GM23338 (cell line): ENCODE measurements around the gene CRTC3. TPM values are rescaled to one million over a fixed set of nuclear protein-coding genes. Genes with fewer than 3 reads are reported as not detected.

ENCODE experiments used
- ATAC-seq: fragments of 200-7000 bp; cut with Tn5 transposase; 3 replicates; pipeline ENCODE4 v1.9.1; 2020
- DNase-seq: peaks from one replicate; pipeline ENCODE4 v3.0.0-alpha.2; 2015; ENCODE audit warnings: low spot score
- H2AFZ ChIP-seq: fragments of 200-600 bp; sonication (generic); 2 replicates; pipeline ENCODE4 v1.8.0; 2016; ENCODE audit warnings: antibody characterized with exemption, mild to moderate bottlenecking, moderate library complexity
- H3F3A ChIP-seq: fragments of 200-600 bp; sonication (generic); replicated peaks from 2 replicates; pipeline ENCODE4 v1.8.0; 2017; ENCODE audit warnings: antibody characterized with exemption, mixed run types, low read depth
- H3K27ac ChIP-seq: fragments of 200-600 bp; sonication (generic); 2 replicates; pipeline ENCODE4 v1.6.1; 2016; ENCODE audit warnings: low read depth
- H3K27me3 ChIP-seq: fragments of 200-600 bp; sonication (generic); 2 replicates; pipeline ENCODE4 v1.8.0; 2016; ENCODE audit warnings: mild to moderate bottlenecking, mixed run types, moderate library complexity; ENCODE audit not compliant: insufficient read depth
- H3K36me3 ChIP-seq: fragments of 200-600 bp; sonication (generic); 2 replicates; pipeline ENCODE4 v1.8.0; 2016; ENCODE audit warnings: mild to moderate bottlenecking; ENCODE audit not compliant: insufficient read depth
- H3K4me1 ChIP-seq: fragments of 200-600 bp; sonication (generic); 2 replicates; pipeline ENCODE4 v1.8.0; 2016; ENCODE audit warnings: mild to moderate bottlenecking, moderate library complexity; ENCODE audit not compliant: insufficient read depth
- H3K4me2 ChIP-seq: fragments of 200-600 bp; sonication (generic); 2 replicates; pipeline ENCODE4 v1.7.1; 2017; ENCODE audit warnings: mixed run types
- H3K4me3 ChIP-seq: fragments of 200-600 bp; sonication (generic); 2 replicates; pipeline ENCODE4 v1.6.1; 2016; ENCODE audit warnings: mixed run types
- H3K79me2 ChIP-seq: fragments of 200-600 bp; sonication (generic); replicated peaks from 2 replicates; pipeline ENCODE4 v1.8.0; 2017; ENCODE audit warnings: mild to moderate bottlenecking; ENCODE audit not compliant: insufficient read depth
- H3K9me2 ChIP-seq: fragments of 200-600 bp; sonication (generic); 2 replicates; pipeline ENCODE4 v1.8.0; 2017; ENCODE audit not compliant: insufficient read depth
- H4K20me1 ChIP-seq: fragments of 200-600 bp; sonication (generic); replicated peaks from 2 replicates; pipeline ENCODE4 v1.8.0; 2017; ENCODE audit warnings: mild to moderate bottlenecking; ENCODE audit not compliant: insufficient read depth
- H3K27ac Mint-ChIP-seq: 2 replicates; pipeline ENCODE4 v1.8.0; 2020; ENCODE audit warnings: inconsistent platforms, mild to moderate bottlenecking, moderate library complexity, mixed read lengths
- H3K27me3 Mint-ChIP-seq: 3 replicates; pipeline ENCODE4 v1.8.0; 2022; ENCODE audit warnings: low read depth, mild to moderate bottlenecking, moderate library complexity, mixed read lengths, inconsistent platforms; ENCODE audit not compliant: insufficient read depth, poor library complexity
- H3K36me3 Mint-ChIP-seq: 3 replicates; pipeline ENCODE4 v1.8.0; 2021; ENCODE audit warnings: low read depth, mild to moderate bottlenecking, inconsistent platforms, moderate library complexity, mixed read lengths
- H3K4me1 Mint-ChIP-seq: 3 replicates; pipeline ENCODE4 v1.8.0; 2020; ENCODE audit warnings: mild to moderate bottlenecking, inconsistent platforms, mixed read lengths
- H3K4me3 Mint-ChIP-seq: 3 replicates; pipeline ENCODE4 v1.8.0; 2021; ENCODE audit warnings: moderate library complexity, mild to moderate bottlenecking, inconsistent platforms, mixed read lengths
- H3K9me3 Mint-ChIP-seq: 3 replicates; pipeline ENCODE4 v1.8.0; 2020; ENCODE audit warnings: moderate library complexity, mild to moderate bottlenecking, inconsistent platforms, mixed read lengths
- CREB1 ChIP-seq: fragments of 250-450 bp; sonication (Bioruptor Pico); IDR thresholded peaks from 2 replicates; pipeline ENCODE4 v1.5.0; 2020; ENCODE audit warnings: low read depth, mild to moderate bottlenecking, moderate library complexity
- EZH2 ChIP-seq: fragments of 200-600 bp; sonication (generic); IDR thresholded peaks from one replicate; pipeline ENCODE4 v1.8.0; 2017; ENCODE audit warnings: antibody characterized with exemption, mild to moderate bottlenecking, low read depth; ENCODE audit not compliant: unreplicated experiment
- EZH2phosphoT487 ChIP-seq: fragments of 200-600 bp; sonication (generic); IDR thresholded peaks from one replicate; pipeline ENCODE4 v1.8.1; 2018; ENCODE audit warnings: antibody characterized with exemption; ENCODE audit not compliant: unreplicated experiment
- JUNB ChIP-seq: IDR thresholded peaks from one replicate; pipeline ENCODE4 v1.6.1; 2016; ENCODE audit warnings: antibody characterized with exemption; ENCODE audit not compliant: unreplicated experiment
- NANOG ChIP-seq: IDR thresholded peaks from 2 replicates; pipeline ENCODE4 v1.6.1; 2016; ENCODE audit warnings: antibody characterized with exemption, borderline replicate concordance
- POLR2AphosphoS5 ChIP-seq: IDR thresholded peaks from 2 replicates; pipeline ENCODE4 v1.6.1; 2016; ENCODE audit warnings: antibody characterized with exemption, low read depth
- ZNF114 ChIP-seq: fragments of 250-450 bp; sonication (Bioruptor Pico); IDR thresholded peaks from 2 replicates; pipeline ENCODE4 v1.5.0; 2020; ENCODE audit warnings: mild to moderate bottlenecking, moderate library complexity
- polyA plus RNA-seq: library from polyadenylated mRNA; unstranded; fragments of >200 nt; fragmentation: Nextera tagmentation; extraction: Ambion mirVana; gene quantifications from 2 replicates; pipeline ENCODE4 v1.2.1, GENCODE V29; 2016
- total RNA-seq: library from RNA; depleted of rRNA; stranded (reverse); fragments of >200 nt; shearing (Covaris generic); gene quantifications from 2 replicates; pipeline ENCODE4 v1.2.3, GENCODE V29; 2014
- TF ChIP-seq, protein P1 (sequence below), 2 experiments: fragments of 200-600 bp in 1 of 2; sonication (generic) in 1 of 2; conservative IDR thresholded peaks; 2 replicates each; pipeline versions ENCODE4 v1.5.1 to v1.6.1; 2016 to 2017; ENCODE audit warnings: antibody characterized with exemption in 2 of 2, low read depth in 2 of 2, mild to moderate bottlenecking in 2 of 2, moderate library complexity in 1 of 2
- TF ChIP-seq, protein P2 (sequence below): IDR thresholded peaks from one replicate; pipeline ENCODE4 v1.6.1; 2018; ENCODE audit warnings: antibody characterized with exemption; ENCODE audit not compliant: unreplicated experiment
- TF ChIP-seq, protein P3 (sequence below): fragments of 250-450 bp; sonication (Bioruptor Pico); IDR thresholded peaks from 2 replicates; pipeline ENCODE4 v1.5.0; 2020; ENCODE audit warnings: mild to moderate bottlenecking, moderate library complexity

CRTC3 gene
- total and polyA plus RNA-seq, 2 experiments from 2014 or later, result 2.8 to 3.8 TPM

DNA sequence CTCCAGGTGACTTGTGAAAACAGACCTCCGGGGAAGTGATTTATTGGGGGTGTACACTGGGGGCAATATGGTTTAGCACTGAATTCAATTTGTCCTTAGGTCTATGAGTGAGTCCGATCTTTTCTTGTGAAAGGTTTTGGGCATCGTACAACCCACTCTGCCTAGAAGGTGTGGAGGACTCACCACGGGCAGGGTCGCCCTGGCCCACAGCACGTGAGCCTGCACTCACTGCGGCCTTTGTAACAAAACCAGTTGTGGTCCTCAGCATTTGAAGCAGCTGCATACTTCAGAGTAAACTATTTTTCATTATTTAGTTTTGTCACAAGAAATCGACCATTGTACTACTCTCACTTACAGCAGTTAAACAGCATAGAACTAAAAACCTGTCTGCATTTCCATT lies 114.8 kb downstream of the CRTC3 start:
- Histone ChIP-seq H3K27me3 (no peaks in the 10 kb centered on the region), H3K4me1 (no peaks in the 10 kb centered on the region; the same call in 1 of the 2 replicates), H4K20me1 (no peaks in the 10 kb centered on the region), H2AFZ (no peak overlapping the region), H3K36me3 (no peaks in the 10 kb centered on the region), H3K79me2 (no peaks in the 10 kb centered on the region), H3K9me2 (no peaks in the 10 kb centered on the region), H3K4me2 (no peak overlapping the region), H3F3A (no peaks in the 10 kb centered on the region), H3K4me3 (no peak overlapping the region), H3K27ac (no peak overlapping the region)
- H3K4me1 Mint-ChIP-seq, result peaks cover 19% of the 10 kb centered on the region
- H3K9me3 Mint-ChIP-seq, result no peaks in the 10 kb centered on the region; the same call in 2 of the 3 replicates
- DNase-seq, result no peak
- TF ChIP-seq EZH2phosphoT487, result no peak
- TF ChIP-seq, protein P1, sequence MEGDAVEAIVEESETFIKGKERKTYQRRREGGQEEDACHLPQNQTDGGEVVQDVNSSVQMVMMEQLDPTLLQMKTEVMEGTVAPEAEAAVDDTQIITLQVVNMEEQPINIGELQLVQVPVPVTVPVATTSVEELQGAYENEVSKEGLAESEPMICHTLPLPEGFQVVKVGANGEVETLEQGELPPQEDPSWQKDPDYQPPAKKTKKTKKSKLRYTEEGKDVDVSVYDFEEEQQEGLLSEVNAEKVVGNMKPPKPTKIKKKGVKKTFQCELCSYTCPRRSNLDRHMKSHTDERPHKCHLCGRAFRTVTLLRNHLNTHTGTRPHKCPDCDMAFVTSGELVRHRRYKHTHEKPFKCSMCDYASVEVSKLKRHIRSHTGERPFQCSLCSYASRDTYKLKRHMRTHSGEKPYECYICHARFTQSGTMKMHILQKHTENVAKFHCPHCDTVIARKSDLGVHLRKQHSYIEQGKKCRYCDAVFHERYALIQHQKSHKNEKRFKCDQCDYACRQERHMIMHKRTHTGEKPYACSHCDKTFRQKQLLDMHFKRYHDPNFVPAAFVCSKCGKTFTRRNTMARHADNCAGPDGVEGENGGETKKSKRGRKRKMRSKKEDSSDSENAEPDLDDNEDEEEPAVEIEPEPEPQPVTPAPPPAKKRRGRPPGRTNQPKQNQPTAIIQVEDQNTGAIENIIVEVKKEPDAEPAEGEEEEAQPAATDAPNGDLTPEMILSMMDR (conservative IDR thresholded peaks at IDR 0.05; ENCODE audit: low read depth in 2 of 2), result no peak
- TF ChIP-seq, protein P2, sequence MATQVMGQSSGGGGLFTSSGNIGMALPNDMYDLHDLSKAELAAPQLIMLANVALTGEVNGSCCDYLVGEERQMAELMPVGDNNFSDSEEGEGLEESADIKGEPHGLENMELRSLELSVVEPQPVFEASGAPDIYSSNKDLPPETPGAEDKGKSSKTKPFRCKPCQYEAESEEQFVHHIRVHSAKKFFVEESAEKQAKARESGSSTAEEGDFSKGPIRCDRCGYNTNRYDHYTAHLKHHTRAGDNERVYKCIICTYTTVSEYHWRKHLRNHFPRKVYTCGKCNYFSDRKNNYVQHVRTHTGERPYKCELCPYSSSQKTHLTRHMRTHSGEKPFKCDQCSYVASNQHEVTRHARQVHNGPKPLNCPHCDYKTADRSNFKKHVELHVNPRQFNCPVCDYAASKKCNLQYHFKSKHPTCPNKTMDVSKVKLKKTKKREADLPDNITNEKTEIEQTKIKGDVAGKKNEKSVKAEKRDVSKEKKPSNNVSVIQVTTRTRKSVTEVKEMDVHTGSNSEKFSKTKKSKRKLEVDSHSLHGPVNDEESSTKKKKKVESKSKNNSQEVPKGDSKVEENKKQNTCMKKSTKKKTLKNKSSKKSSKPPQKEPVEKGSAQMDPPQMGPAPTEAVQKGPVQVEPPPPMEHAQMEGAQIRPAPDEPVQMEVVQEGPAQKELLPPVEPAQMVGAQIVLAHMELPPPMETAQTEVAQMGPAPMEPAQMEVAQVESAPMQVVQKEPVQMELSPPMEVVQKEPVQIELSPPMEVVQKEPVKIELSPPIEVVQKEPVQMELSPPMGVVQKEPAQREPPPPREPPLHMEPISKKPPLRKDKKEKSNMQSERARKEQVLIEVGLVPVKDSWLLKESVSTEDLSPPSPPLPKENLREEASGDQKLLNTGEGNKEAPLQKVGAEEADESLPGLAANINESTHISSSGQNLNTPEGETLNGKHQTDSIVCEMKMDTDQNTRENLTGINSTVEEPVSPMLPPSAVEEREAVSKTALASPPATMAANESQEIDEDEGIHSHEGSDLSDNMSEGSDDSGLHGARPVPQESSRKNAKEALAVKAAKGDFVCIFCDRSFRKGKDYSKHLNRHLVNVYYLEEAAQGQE, result no peak
- TF ChIP-seq CREB1 (CRISPR knock-in tag), result no peak
- no peak for TF ChIP-seq EZH2
- H3K27ac Mint-ChIP-seq, result no peak overlapping the region
- ATAC-seq, result no peak
- H3K4me3 Mint-ChIP-seq, result no peak overlapping the region
- no peaks in the 10 kb centered on the region for H3K36me3 Mint-ChIP-seq
- H3K27me3 Mint-ChIP-seq, result peaks cover 11% of the 10 kb centered on the region

DNA sequence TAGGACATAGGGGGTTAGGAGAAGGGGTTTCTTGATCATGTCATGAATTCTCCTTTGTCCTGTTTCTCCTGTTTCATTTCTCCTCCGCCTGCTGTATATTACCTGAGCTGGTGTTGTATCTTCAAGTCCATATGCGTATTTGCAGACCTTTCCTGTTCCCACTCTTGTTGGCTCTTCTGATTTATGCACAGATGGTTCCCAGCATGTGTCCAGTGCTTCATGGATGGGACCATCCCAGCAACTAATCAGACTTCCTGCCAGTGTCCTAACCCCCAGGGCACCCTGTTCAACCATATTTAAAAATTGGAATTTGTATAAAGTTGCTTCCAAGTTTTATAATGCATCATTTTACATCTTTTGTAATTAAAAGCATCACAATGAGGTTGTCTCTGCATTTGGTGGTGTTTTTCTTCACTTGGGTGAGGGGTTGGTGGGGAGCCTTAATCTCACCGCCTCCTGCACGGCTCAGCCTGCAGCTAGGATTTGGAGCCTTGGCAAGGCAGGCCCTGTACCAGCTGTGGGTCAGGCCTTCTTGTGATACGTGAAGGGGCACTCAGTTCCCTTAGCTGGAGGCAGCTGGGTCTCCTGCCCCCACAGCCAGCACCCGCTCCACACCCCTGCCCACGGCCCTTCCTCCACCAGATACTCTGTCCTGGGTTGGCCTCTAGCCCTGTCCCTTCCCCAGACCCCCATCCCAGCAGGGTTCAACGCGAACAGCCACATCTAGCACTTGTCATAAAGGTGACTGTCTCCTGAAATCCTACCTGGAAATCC lies 115.4 kb downstream of the CRTC3 start:
- no peaks in the 10 kb centered on the region for H3K9me2 ChIP-seq
- ATAC-seq (no peak), DNase-seq (no peak)
- Mint-ChIP-seq H3K36me3 (no peaks in the 10 kb centered on the region), H3K4me3 (no peak overlapping the region), H3K4me1 (peaks cover 19% of the 10 kb centered on the region), H3K27ac (no peak overlapping the region), H3K9me3 (no peaks in the 10 kb centered on the region; the same call in 2 of the 3 replicates), H3K27me3 (peaks cover 11% of the 10 kb centered on the region)
- H3F3A ChIP-seq, result no peaks in the 10 kb centered on the region
- H3K36me3 ChIP-seq, result no peaks in the 10 kb centered on the region
- no peaks in the 10 kb centered on the region for H4K20me1 ChIP-seq
- H3K4me3 ChIP-seq, result no peak overlapping the region
- no peaks in the 10 kb centered on the region for H3K79me2 ChIP-seq
- H2AFZ ChIP-seq, result no peak overlapping the region
- H3K27ac ChIP-seq, result no peak overlapping the region
- no peaks in the 10 kb centered on the region for H3K27me3 ChIP-seq
- H3K4me1 ChIP-seq, result no peaks in the 10 kb centered on the region; the same call in 1 of the 2 replicates
- no peak overlapping the region for H3K4me2 ChIP-seq
- TF ChIP-seq POLR2AphosphoS5 (no peak), CREB1 (CRISPR knock-in tag) (no peak), JUNB (no peak), ZNF114 (CRISPR knock-in tag) (no peak), NANOG (no peak)
- TF ChIP-seq, protein P3, sequence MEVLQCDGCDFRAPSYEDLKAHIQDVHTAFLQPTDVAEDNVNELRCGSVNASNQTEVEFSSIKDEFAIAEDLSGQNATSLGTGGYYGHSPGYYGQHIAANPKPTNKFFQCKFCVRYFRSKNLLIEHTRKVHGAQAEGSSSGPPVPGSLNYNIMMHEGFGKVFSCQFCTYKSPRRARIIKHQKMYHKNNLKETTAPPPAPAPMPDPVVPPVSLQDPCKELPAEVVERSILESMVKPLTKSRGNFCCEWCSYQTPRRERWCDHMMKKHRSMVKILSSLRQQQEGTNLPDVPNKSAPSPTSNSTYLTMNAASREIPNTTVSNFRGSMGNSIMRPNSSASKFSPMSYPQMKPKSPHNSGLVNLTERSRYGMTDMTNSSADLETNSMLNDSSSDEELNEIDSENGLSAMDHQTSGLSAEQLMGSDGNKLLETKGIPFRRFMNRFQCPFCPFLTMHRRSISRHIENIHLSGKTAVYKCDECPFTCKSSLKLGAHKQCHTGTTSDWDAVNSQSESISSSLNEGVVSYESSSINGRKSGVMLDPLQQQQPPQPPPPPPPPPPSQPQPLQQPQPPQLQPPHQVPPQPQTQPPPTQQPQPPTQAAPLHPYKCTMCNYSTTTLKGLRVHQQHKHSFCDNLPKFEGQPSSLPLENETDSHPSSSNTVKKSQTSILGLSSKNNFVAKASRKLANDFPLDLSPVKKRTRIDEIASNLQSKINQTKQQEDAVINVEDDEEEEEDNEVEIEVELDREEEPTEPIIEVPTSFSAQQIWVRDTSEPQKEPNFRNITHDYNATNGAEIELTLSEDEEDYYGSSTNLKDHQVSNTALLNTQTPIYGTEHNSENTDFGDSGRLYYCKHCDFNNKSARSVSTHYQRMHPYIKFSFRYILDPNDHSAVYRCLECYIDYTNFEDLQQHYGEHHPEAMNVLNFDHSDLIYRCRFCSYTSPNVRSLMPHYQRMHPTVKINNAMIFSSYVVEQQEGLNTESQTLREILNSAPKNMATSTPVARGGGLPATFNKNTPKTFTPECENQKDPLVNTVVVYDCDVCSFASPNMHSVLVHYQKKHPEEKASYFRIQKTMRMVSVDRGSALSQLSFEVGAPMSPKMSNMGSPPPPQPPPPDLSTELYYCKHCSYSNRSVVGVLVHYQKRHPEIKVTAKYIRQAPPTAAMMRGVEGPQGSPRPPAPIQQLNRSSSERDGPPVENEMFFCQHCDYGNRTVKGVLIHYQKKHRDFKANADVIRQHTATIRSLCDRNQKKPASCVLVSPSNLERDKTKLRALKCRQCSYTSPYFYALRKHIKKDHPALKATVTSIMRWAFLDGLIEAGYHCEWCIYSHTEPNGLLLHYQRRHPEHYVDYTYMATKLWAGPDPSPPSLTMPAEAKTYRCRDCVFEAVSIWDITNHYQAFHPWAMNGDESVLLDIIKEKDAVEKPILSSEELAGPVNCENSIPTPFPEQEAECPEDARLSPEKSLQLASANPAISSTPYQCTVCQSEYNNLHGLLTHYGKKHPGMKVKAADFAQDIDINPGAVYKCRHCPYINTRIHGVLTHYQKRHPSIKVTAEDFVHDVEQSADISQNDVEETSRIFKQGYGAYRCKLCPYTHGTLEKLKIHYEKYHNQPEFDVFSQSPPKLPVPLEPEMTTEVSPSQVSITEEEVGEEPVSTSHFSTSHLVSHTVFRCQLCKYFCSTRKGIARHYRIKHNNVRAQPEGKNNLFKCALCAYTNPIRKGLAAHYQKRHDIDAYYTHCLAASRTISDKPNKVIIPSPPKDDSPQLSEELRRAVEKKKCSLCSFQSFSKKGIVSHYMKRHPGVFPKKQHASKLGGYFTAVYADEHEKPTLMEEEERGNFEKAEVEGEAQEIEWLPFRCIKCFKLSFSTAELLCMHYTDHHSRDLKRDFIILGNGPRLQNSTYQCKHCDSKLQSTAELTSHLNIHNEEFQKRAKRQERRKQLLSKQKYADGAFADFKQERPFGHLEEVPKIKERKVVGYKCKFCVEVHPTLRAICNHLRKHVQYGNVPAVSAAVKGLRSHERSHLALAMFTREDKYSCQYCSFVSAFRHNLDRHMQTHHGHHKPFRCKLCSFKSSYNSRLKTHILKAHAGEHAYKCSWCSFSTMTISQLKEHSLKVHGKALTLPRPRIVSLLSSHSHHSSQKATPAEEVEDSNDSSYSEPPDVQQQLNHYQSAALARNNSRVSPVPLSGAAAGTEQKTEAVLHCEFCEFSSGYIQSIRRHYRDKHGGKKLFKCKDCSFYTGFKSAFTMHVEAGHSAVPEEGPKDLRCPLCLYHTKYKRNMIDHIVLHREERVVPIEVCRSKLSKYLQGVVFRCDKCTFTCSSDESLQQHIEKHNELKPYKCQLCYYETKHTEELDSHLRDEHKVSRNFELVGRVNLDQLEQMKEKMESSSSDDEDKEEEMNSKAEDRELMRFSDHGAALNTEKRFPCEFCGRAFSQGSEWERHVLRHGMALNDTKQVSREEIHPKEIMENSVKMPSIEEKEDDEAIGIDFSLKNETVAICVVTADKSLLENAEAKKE (CRISPR knock-in tag), result no peak
